GM12878 (cell line): ENCODE measurements around the gene SLF2.

Source experiments
- CTCF ChIP-seq, 3 experiments: IDR thresholded peaks in 2 of 3; conservative IDR thresholded peaks in 1 of 3; 2 replicates each; pipeline ENCODE4 v1.5.1; 2011; ENCODE audit warnings: low read depth in 3 of 3, low read length in 3 of 3, mild to moderate bottlenecking in 3 of 3, control low read depth in 2 of 3, moderate library complexity in 2 of 3, inconsistent platforms in 1 of 3, mixed read lengths in 1 of 3; ENCODE audit not compliant: control insufficient read depth in 2 of 3, insufficient read depth in 1 of 3; ENCODE audit errors: extremely low read depth in 1 of 3
- SIN3A ChIP-seq: IDR thresholded peaks from 2 replicates; pipeline ENCODE4 v1.6.1; 2012; ENCODE audit warnings: low read depth, low read length, improper control_type of control experiment
- ZNF217 ChIP-seq: fragments of 450-650 bp; IDR thresholded peaks from 2 replicates; pipeline ENCODE4 v1.6.1; 2017; ENCODE audit warnings: antibody characterized with exemption, mild to moderate bottlenecking
- TF ChIP-seq, protein P1 (sequence below): IDR thresholded peaks from 2 replicates; pipeline ENCODE4 v1.6.1; 2012; ENCODE audit warnings: low read length, inconsistent platforms

GRCh38 chr10:101007915-101008822 is 95.4 kb downstream of the SLF2 start:
- no peak for TF ChIP-seq ZNF217
- no peak for TF ChIP-seq SIN3A
- TF ChIP-seq, protein P1, sequence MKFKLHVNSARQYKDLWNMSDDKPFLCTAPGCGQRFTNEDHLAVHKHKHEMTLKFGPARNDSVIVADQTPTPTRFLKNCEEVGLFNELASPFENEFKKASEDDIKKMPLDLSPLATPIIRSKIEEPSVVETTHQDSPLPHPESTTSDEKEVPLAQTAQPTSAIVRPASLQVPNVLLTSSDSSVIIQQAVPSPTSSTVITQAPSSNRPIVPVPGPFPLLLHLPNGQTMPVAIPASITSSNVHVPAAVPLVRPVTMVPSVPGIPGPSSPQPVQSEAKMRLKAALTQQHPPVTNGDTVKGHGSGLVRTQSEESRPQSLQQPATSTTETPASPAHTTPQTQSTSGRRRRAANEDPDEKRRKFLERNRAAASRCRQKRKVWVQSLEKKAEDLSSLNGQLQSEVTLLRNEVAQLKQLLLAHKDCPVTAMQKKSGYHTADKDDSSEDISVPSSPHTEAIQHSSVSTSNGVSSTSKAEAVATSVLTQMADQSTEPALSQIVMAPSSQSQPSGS: no peak
- TF ChIP-seq CTCF (IDR thresholded peaks at IDR 0.05 in 2 of 3, conservative IDR thresholded peaks at IDR 0.05 in 1 of 3; ENCODE audit: control insufficient read depth in 2 of 3, extremely low read depth in 1 of 3, insufficient read depth in 1 of 3, low read depth in 3 of 3, low read length in 3 of 3): no peak
